NCI-H446 (cell line): ENCODE results near the gene KCNN3.

Experiments
- DNase-seq, 2 experiments: peaks; one replicate each; lab custom pipeline; 2025; lab: John Stamatoyannopoulos, UW

KCNN3 gene

DNA sequence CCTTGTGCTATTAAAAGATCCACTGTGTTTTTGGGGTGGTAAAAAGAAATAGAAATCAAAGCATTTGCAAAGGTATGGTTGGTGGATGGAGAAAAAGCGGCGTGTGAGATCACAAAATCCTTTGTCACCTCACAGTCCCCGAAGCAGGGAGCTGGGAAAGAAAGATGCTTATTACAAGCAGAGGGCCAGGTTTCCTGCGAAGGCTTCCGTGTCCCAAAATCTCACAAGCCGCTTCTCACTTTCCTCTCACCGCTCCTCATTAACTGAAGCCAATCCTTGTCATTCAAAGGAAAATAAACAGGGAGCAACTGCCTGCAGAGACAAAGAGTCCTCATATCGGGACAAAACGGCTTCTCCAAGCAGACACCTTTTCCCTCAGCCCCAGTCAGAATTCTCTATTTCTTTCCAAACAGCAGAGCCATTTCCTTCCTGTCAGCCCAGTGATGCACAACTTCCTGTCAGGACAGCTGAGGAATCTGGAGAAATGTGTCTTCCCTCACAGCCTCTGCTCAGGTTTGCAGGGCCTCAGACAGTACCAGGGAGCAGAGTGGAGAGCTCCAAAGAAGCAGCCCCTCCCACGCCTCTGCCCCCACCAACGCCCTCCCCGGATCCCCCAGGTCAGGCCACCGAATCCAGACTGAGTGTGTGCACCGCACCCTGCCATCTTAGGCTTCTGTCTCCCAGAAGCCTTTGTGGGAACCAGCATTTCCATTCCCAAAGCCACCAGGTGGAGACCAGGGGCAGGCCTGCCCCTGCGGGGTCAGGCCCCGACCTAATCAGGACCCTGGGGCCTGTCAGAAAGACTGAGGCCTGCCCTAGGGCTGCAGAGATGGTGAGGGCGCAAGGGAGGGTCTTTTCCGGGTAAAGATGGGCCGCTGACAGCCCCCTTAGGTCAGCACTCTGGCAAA is 29.6 kb downstream of the KCNN3 start:
- DNase-seq, result no peak

GRCh38 chr1:154839691-154840090 is 30.4 kb downstream of the KCNN3 start:
- peak in 1 of 2 experiments; percentile 28 for DNase-seq

- DNase-seq, result no peak
Observed at GRCh38 chr1:154838988-154839387, 31.1 kb downstream of the KCNN3 start.

DNA sequence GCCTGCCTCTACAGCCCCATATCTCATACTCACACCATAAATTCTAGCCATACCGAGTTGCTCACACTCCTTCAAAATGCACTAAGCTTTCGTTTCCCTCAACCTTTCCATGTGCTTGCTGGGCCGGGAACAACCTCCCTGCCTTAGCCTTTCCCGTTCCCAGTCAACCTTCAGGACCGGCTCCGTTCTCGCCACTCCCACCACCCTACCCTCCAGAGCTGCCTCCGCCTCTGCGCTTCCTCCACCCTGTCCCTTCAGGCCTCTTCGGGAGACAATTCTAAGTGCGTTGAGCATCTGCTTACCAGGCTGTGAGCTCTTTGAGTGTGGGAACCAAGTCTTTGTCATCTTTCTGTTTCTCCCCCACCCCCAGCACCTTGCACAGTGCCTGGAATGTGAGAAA is 31.6 kb downstream of the KCNN3 start:
- DNase-seq, result no peak

DNA sequence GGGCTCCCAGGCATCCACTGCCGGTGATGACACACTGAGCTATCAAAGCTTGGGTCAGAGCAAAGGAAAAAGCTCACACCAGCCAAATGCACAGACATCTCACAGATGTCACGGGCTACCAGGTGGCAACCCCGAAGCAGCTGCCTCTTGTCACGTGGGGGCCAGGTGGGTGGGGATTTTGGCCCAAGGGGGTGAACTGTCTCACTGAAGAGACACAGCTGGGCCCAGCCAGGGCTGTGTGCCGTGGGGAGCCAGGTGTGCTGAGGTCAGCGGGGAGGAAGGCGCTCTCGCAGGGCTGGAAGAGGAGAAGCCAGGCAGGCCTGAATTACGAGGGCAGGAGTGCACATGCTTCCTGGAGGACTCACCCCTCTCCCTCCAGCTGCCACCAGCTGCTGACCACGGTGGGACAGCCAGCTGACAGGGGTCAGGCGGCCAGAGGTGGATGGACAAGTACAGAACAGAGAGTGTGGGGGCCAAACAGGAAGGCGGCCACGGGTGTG is 32.4 kb downstream of the KCNN3 start:
- DNase-seq, result peak in 1 of 2 experiments; percentile 40

DNA sequence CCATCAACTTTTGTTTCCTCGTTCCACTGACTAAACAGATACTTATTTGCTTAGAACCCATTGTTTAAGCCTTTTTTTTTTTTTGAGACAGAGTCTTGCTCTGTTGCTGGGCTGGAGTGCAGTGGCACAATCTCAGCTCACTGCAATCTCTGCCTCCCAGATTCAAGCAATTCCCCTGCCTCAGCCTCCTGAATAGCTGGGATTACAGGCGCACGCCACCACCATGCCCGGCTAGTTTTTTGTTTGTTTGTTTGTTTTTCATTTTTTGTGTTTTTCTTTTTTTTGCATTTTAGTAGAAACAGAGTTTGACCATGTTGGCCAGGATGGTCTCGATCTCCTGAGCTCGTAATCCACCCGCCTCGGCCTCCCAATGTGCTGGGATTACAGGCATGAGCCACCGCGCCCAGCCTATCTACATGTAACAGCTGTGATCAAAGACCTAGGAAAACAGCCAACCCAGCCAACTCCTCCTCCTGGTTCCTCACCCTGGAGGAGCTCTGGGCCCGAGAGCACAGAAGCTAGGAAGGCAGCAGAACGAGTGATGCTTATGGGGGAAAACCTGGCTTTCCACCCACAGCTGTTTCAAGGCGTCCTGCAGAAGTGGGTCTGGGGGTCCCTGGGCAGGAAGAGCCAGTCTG is 32.9 kb downstream of the KCNN3 start:
- DNase-seq, result peak in 1 of 2 experiments; percentile 57

DNA sequence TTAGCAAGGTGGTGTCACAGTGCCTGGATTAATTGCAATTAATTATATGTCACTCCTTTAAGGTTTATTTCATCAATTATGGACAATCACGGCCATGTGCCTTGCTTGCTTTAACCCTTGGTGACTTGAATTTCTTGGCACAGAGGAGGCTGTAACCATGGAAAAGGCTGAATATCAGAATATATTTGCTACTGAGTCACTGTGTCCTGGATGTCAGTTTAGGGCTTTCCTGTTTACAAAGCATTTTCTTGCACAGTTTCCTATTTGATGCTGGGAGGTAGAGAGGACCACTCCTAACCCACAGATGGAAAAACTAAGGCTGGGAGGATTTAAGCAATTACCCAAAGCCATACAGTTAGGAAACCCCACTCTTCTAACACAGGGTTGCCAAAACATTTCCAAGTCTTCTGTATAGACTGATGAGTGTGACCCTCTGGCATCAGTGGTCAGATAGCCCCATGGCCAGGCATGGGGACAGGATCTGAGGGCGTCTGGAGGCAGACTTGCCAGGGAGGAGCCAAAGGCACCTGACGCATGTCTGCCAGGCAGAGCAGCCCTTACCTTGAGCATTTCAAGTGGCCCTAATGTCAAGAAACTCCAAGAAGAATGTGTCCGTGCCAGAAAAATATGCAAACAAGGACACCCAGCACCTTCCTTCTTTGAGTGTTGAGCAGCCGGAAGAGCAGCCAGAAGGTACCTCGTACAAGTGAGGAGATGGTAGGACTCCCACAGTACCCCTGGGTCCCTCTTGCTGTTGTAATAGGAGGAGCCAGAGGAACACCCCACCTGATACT is 34.4 kb downstream of the KCNN3 start:
- no peak for DNase-seq

GRCh38 chr1:154833841-154834240 is 36.2 kb downstream of the KCNN3 start:
- no peak for DNase-seq

DNA sequence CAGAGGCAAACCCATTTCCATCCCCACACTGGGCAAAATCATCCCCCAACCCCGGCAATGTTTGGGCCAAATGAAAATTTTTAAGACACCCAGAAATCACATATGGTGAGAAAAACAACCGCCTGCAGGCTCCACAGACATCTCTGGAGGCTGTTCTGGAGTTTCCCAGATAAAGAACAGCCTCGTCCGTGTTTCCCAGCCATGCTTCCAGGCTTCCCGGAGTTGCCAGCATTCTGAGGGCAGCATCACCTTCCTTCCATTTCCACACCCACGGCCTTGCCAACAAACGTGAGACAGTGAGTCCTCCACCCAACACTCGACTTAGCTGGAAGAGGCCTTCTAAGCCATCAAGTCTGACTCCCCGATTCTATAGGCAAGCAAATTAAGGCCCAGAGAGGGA is 36.9 kb downstream of the KCNN3 start:
- DNase-seq, result no peak

GRCh38 chr1:154832384-154832783 is 37.7 kb downstream of the KCNN3 start:
- DNase-seq, result no peak

DNA sequence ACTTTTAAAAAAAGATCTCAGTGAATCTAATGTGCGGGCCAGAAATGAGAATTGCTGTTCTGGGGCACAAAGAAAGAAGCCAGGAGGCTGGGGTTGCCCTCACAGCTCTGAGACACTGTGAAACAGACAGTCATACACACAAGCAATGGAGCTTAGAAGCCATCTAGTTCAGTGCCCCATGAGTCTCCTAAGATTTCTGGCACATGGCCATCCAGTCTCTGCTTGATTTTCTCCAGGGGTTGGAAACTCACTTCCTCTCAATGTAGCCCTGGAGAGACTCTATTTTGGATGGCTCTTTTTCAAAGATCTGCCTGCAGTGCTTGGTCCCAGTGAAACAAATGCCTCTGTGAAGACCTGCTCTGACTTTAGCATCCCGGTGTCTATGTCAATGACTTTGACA is 38.6 kb downstream of the KCNN3 start:
- DNase-seq, result peak in 1 of 2 experiments; percentile 41

DNA sequence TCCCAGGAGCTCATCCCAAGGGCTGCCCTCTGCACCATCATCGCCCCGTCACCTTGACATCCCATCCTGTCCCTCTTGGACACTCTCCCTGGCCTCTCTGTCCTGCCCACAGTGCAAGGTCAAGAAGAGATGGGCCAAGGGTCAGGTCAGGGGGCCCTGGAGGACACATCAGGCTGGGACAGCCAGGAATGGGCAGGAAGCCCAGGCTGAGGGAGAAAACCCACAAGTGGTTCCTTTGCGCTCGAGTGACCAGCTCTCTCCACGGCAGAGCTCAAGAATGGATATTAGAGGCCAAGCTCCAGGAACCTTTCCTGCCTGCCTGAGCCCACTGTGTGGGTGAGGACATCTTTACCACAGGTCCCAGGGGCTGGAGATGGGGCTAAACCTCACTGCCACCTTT is 41.0 kb downstream of the KCNN3 start:
- no peak for DNase-seq

DNA sequence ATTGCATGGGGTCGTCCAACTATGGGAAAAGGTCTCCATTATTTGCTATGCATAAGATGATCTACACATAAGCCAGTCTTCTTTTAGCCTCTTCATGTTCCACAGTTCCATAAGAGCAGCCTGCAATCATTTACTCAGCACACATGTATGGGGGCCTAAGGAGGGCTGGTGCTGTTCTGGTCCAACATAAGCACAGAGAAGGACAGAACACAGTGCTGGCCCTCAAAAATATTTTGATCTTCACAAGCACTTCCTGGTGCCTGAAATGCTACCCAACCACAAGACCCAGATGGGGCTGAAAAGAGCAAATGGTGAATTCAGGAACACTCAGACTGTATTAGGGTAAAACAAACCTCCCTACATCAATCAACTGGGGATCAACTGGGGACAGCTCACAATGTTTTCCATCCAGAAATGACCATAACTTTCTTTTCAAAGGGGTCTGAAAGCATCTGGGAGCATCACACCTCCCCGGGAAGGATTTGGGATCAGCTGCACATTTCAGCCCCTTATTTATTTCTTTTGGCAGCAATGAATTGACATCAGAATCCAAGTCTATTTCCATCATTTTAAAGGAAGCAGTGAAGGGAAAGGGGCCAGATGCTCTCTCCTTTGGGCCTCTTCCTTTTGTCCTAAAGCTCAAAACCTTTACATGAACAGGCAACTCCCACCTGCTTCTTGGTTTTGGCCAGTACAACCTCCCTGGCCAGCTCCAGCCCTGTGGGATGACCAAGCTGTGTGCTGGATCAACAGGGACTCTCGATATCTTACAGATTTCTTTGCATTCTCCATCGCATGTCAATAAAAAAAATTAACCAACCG is 45.7 kb downstream of the KCNN3 start:
- DNase-seq, result no peak

DNA sequence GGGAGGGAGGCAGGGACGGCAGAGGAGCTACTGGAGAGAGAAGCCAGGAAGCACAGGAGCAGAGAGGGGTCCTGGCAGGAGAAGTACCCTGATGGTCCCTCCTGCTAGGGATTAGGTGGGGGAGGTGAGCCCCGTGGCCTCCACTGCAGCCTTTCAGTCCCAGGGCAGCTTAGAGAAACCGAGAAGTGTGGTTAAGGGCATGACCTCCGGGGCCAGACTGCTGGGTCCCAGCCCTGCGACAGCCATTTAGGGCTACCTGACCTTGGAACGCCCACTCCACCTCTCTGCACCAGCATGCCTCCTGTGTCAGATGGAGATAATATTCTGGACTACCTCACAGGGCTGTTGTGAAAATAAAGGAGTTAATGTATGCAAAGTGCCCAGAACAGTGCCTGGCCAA is 47.4 kb downstream of the KCNN3 start:
- DNase-seq, result no peak

DNA sequence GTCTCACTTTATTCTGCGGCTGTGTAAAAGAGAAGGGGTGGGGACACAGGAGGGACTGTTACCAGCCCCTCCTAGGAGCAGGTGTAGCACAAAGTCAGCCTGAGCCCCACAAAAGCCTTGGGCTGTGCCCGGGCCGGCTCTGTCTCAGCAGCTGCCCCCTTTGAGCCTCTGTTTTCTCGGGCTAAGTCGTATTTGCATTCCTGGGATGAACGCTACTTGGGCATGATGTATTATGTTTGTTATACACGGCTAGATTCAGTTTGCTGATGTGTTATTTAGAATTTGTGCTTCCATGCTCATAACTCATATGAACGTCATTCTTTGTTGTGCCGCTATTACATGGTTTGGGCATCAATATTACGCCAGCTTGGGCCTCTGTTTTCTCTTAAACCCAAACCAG is 47.8 kb downstream of the KCNN3 start:
- DNase-seq, result no peak

- DNase-seq, result no peak
Observed at GRCh38 chr1:154821083-154821482, 49.0 kb downstream of the KCNN3 start.

DNA sequence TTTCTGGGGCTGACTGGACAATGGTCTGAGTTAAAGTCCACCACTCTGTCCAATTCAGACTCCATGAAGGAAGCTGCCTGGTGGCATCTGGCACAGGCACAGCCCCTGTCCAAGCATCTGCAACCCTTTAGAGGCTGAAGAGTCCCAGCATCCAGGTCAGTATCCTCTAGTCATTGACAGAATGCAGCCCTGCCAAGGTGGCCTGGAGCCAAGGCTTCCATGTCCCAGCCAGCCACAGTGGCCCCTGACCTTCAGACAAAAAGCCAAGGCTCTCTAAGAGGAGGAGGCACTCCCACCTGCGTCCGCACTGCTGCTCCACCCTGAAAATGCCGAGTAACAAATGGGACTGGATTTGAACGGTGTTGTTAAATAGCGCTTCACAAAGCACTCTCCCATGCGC is 49.4 kb downstream of the KCNN3 start:
- no peak for DNase-seq

- DNase-seq, result no peak
Observed at GRCh38 chr1:154819628-154820590, 50.2 kb downstream of the KCNN3 start.

DNA sequence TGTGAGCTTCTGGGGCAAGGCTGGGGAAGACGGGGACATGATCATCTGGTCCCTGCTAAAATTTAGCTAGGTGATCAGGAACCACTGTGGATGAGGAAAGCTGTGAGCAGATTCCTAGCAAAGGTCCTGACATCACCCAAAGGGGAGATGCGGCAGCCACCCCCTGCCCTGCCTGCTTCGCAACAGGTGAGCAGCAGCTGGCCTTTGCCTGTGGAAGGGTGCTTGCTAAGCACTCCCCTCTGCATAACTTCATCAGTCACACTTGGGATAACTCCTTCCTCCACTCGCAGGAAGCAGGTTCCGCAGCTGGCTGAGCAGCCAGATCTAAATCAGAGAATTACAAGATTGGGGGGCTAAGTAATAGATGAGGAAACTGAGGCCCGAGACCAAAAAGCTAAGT is 51.2 kb downstream of the KCNN3 start:
- no peak for DNase-seq

DNA sequence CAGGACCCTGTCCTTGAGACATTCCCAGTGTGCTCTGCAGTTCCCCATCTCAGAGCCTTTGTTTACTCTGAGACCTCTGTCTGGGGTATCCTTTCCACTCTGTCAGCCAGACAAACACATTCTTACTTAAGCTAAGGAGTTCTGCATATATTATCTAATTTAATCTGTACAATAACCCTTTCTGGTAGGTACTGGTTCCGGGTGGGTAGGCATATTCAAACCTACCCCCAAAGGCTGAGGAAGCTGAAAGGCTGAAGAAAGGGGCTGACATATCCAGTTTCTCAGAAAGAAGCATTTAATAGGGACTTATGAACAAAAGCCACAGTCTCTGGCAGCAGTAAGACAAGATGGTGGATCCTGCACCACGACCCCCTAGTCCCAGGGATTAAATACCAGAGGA is 53.1 kb downstream of the KCNN3 start:
- no peak for DNase-seq
